Left renal pelvis (tissue), 4 donors: ENCODE data around the gene CDYL2. TPM values are rescaled to one million over a fixed set of nuclear protein-coding genes. Genes with fewer than 3 reads are reported as not detected.
"Not testable (repeated sequence)": the region's sequence is repeated elsewhere in the genome, so short reads cannot be mapped to it uniquely, and the experiment has no call there.

Experiments used
- DNase-seq, 4 donors: peaks; one replicate each; pipeline ENCODE4 v3.0.0-alpha.2; 2013; ENCODE audit warnings: low read depth in 4 of 4, low spot score in 3 of 4
- polyA plus RNA-seq, 4 donors: library from polyadenylated mRNA; unstranded; fragments of 120-200 nt; gene quantifications; one replicate each; pipeline ENCODE4 v1.2.1, GENCODE V29; 2013; ENCODE audit not compliant: insufficient read length in 4 of 4

Gene CDYL2
- polyA plus RNA-seq, 4 donors: 6.5 to 7.3 (median 7.2) TPM

- no peak for DNase-seq
Observed at GRCh38 chr16:80752541-80752940, 51.9 kb downstream of the CDYL2 start.

GRCh38 chr16:80751167-80751566, 53.2 kb downstream of the CDYL2 start:
- no peak for DNase-seq

GRCh38 chr16:80746231-80746630, 58.2 kb downstream of the CDYL2 start:
- DNase-seq: no peak

GRCh38 chr16:80744856-80745255, 59.5 kb downstream of the CDYL2 start:
- DNase-seq: no peak

- DNase-seq: no peak
Observed at GRCh38 chr16:80743772-80744171, 60.6 kb downstream of the CDYL2 start.

GRCh38 chr16:80743273-80743672, 61.1 kb downstream of the CDYL2 start:
- DNase-seq: no peak

- no peak for DNase-seq
Observed at GRCh38 chr16:80742331-80742730, 62.1 kb downstream of the CDYL2 start.

- DNase-seq: no peak
Observed at GRCh38 chr16:80741724-80742123, 62.7 kb downstream of the CDYL2 start.

GRCh38 chr16:80739523-80739922, 64.9 kb downstream of the CDYL2 start:
- DNase-seq: no peak

- DNase-seq: no peak
Observed at GRCh38 chr16:80738521-80738920, 65.9 kb downstream of the CDYL2 start.

- DNase-seq: no peak
Observed at GRCh38 chr16:80735846-80736245, 68.6 kb downstream of the CDYL2 start.

GRCh38 chr16:80733407-80733806, 71.0 kb downstream of the CDYL2 start:
- no peak for DNase-seq

- DNase-seq: no peak
Observed at GRCh38 chr16:80731915-80732314, 72.5 kb downstream of the CDYL2 start.

GRCh38 chr16:80727066-80727763, 77.2 kb downstream of the CDYL2 start:
- not testable (repeated sequence) for DNase-seq

- DNase-seq: no peak
Observed at GRCh38 chr16:80725566-80726162, 78.7 kb downstream of the CDYL2 start.

GRCh38 chr16:80723981-80724380, 80.4 kb downstream of the CDYL2 start:
- no peak for DNase-seq

- no peak for DNase-seq
Observed at GRCh38 chr16:80723091-80723490, 81.3 kb downstream of the CDYL2 start.

GRCh38 chr16:80720804-80721371, 83.5 kb downstream of the CDYL2 start:
- no peak for DNase-seq

GRCh38 chr16:80719573-80719972, 84.8 kb downstream of the CDYL2 start:
- DNase-seq: no peak

- DNase-seq: no peak
Observed at GRCh38 chr16:80718480-80719220, 85.7 kb downstream of the CDYL2 start.

- DNase-seq: no peak
Observed at GRCh38 chr16:80717611-80718010, 86.8 kb downstream of the CDYL2 start.
